Endothelial cell of hepatic sinusoid (primary cell): ENCODE data around the gene ZFYVE28.
"Not testable (repeated sequence)": the region's sequence is repeated elsewhere in the genome, so short reads cannot be mapped to it uniquely, and the experiment has no call there.

Source experiments
- in situ Hi-C: cut with HindIII; loops from 2 replicates; pipeline ENCODE4 v1.10.0; 2017; ENCODE audit warnings: low sequenced_read_pairs

Gene ZFYVE28

GRCh38 chr4:2276581-2277325 lies 141.7 kb downstream of the ZFYVE28 start:
- in situ Hi-C loops = no loop called here

DNA sequence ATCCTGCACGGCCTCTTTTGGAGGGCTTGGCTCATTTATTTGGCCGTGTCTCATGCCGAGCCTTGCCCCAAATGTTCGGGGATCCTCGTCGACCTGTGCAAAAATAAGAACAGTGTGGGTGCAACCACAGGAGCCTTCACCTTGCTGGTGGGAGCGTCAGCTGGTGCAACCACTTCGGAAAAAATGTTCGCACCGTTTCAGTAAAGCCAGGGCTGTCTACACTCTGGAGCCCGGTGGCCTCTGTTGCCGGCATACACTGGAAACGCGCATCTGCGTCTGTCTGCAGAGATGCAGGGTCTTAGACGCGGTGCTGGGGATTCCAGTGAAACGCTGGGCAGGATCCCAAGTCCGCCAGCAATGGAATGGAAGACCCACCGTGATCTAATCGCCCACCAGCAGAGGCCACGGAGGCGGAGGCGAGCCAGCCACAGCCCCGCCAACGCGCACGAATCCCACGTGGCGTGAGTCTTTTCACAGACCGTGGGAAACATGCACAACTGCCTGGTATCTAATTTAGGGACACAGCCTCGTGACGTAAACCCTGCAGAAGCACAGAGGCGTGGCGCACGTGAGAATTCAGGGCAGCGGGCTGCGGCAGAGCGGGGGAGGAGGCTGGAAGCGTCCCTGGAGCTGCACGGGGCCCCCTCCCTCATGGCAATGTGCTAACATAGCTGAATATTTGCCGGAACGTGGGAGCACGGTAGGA lies 142.7 kb downstream of the ZFYVE28 start:
- in situ Hi-C loops = no loop called here

DNA sequence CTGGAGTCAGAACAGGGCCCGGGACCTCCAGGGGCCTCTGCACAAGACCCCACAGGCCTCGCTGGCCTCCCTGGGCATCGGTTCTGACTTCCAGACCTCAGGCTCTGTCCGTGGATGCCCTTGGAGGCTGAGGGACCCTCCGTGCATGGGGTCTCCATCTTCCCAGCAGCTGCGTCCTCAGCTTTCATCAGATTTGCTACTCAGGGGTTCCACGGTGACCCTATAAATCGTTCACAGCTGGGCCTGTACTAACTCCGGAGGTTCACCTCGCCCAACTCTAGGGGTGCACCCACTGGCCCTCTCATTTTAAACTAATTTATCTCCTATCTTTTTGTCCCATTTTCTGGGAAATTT lies 143.4 kb downstream of the ZFYVE28 start:
- in situ Hi-C loops = not testable (repeated sequence)

DNA sequence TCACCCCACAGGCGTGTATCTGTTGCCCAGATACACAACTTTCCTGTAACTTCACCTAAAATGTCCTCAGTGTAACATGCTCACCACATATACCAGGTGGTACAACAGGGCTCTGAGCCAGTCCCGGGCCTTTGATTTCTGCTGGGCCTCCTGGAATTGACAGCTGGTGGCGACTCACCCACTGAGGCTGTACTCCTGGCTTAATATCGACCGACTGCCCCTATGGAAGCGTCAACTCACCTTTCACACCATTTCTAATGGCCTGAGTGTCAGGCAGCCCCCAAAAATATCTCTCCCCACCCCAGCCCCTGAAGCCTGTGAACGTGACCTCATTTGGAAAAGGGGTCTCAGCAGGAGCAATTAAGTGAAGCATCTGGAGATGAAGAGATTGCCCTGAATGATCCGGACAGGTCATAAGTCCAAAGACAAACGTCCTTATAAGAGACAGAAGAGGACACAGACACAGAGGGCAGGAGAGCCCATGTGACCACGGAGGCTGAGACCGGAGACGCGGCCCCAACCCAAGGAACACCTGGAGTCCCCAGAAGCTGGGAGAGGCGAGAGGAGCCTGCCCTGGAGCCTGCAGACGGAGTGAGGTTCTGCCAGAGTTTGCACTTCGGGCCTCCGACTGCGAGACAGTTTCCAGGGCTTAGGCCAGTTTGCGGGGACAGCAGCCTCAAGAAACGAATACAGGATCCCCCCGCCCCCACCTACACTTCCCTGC lies 144.0 kb downstream of the ZFYVE28 start:
- in situ Hi-C loops = no loop called here

GRCh38 chr4:2273657-2274319 lies 144.7 kb downstream of the ZFYVE28 start:
- in situ Hi-C loops = no loop called here

GRCh38 chr4:2273221-2273620 lies 145.2 kb downstream of the ZFYVE28 start:
- in situ Hi-C loops = no loop called here

- in situ Hi-C loops = no loop called here
Measured at GRCh38 chr4:2272828-2273120, 145.7 kb downstream of the ZFYVE28 start.

DNA sequence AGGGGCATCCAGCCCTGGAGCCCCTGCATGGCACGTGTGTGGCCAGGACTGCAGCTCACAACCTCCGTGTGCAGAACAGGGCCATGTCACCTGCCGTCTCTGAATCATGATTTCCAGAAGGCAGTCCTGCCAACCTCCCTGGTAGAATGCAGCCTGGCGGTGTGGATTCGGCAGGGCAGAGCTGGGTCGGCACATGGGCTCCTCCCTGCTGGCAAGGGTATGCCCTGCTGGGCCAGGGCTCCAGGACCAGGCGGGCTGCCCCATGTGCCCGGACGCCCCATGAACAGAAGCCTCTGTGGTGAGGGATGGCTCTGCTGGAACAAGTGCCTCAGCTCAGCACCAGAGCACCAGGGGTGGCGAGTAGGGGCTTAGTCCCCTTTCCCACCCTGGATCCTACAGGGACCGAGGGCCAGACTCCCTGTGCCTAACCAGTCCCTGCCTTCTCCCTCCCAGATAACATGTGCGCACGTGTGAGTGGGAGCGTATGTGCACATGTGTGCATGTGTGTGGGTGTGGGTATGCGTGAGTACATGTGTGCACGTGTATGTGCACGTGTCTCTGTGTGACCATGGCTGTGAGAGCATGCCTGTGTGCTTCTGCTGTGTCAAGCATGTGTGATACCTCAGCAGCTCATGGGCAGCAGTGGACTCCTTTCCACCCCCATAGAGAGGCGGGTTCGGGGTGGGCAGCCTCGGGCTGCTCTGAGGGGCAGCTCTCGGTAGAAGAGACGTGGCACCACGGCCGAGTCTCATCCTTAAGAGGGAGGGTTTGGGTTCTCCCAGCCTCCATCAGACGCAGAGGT lies 146.2 kb downstream of the ZFYVE28 start:
- in situ Hi-C loops = no loop called here

DNA sequence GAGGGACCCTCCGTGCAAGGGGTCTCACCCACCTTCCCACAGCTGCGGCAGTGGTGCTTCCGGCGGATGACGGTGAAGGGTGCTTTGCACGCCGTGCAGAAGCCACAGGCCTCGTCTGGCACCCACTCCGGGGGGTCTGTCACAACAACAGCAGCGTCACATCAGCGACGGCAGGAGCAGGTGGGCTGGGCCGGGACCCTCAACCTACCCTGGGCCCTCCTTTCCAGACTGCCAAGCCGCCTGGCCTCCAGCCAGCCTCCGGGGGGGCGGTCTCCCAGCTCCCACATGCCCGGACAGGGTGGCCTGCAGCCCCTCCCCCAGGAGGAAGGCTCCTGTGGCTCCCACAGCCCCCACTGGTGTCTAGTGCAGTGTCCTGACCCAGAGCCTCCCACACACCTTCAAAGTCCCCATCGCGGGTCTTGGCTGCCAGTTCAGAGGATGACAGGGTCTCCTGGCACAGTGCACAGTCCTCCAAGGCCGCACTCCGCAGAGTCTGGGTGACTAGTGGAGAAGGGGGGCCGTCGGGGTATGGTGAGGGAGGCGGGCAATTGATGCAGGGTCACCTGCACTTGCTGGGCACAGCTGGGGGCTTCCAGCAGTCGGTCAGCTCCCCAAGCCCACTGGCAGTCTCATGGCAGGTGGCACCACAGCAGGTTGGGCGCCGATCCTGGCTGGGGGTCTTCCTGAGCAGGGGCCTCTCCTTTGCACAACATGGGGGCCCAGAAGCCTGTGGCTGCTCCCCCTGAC lies 147.0 kb downstream of the ZFYVE28 start:
- in situ Hi-C loops = no loop called here

DNA sequence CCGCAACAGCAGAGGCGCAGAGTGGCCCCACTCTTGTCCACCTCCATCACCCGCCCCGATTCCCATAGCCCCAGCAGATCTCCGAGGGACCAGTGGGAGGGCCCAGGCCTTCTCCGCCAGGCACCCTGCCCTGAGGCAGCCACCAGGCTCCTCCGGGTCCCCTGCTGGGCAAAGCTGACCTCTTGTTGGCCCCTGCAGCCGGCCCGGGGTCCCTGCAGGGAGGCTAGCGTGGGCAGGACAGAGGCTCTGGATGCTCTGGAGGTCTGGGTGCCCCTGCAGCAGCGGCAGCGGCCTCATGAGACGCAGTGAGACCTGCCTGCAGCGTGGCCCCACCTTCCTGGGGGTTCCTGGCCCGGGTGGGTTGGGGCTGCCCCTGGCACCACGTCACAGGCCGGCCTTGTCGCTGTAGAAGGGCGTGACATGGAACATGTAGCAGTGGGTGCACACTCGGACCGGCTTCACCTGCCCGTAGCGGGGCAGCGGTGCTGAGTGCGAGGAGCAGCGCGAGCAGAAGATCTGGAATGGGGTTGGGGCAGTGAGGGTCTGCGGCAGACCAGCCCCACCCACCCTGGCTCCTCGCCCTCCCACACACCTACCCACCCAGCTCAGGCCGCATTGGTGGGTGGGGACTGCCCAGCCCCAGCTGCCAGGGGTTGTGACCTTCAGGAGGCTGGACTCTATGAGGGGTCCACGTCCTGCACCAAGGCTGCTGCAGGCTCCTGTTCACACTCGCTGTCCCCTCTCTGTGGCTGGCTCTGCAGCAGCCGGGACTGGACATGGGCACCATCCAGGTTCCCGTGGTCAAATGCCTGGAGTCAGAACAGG lies 147.9 kb downstream of the ZFYVE28 start:
- in situ Hi-C loops = no loop called here

GRCh38 chr4:2269618-2270163 lies 148.8 kb downstream of the ZFYVE28 start:
- in situ Hi-C loops = no loop called here

DNA sequence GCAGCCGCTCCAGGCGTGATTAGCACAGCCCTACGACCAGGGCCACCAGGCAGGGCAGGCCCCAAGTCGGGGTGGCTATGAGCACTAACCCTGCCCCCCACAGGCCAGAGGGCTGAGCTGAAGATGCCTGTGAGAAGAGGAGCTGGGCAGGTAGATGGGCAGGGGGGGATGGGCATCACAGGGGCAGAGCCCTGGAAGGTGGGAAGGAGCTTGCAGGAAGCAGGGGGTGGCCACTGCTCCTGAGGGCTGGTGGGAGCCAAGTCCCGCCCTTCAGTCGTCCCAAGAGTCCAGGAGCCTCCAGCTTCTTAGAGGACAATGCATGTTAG lies 149.3 kb downstream of the ZFYVE28 start:
- in situ Hi-C loops = no loop called here

DNA sequence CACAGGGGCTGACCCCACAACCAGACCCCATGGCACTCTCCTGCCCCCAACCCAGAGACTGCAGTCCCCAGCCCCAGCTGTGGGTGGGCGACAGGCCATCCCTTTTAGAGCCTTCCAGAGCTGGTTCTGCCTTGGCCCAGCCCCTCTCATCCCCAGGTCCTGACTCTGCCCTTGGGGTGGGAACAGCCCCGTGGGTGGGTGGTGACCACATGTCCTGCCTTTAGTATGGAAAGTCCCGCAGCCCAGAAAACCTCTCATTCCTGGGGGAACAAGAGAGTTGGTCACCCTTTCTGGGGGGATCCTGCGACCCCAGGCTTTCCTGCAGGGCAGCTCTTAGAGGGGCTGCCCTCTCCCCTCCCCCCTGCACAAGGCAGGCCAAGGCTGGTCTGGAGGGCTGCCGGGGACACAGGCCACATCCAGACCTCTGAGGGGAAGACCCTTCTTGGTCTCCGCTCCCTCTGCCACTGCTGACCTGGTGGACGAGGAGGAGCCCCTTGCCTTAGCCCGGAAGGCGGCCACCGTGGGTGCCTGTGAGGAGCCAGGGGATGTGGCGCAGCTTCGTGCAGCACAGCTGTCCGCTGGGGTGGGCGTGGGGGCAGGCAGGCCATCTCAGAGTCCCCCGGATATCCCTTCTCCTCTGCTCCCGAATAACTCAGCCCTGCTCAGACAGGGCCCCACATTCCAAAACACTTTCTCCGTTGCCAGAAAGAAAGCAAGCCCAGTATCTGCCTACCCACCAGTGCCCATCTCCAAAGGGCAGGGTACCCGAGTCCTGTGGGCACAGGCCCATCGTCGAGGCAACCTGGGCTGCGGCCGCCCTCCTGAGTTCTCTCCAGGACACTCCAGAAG lies 149.9 kb downstream of the ZFYVE28 start:
- in situ Hi-C loops = no loop called here

DNA sequence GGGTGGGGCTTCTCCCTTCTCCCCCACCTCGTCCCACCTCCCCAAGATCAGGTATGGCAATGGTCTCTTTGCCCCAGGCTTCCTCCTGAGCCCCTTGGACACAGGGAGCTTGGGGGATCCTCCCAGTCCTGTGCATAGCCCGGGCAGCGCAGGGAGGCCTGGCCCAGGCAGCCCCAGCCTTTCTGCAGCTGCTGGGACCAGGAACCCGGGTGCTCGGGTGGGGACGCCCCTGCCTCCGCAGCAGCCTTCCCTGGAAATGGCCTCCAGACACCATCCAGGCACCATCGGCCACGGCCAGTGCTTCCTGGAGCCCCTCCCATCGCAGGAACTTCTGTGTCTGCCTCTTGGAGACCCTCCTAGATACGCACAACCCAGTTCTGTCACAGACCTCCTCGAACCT lies 150.6 kb downstream of the ZFYVE28 start:
- in situ Hi-C loops = no loop called here

DNA sequence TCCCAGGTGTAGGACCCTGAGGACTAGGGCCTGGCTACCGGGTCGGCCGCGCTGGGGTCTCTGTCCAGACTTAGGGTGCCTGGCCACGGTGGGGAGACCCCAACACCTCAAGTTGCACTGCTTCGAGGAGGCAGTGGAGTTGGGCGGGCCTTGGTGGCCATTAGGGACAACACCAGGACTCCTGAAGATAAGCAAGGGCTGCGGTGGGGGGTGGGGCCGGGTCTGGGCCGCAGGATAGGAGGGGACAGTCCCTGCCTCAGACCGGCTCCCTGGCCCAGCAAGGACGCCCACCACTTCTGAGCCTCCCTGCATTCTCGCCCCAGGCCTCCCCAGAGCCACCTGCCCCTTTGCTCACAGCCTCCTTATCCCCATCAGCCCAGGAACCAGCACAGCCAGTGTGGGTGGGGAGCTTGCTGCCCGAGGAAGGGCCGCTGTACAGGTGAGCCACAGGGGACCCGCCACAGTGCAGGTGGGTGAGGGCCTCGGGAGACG lies 151.1 kb downstream of the ZFYVE28 start:
- in situ Hi-C loops = no loop called here

GRCh38 chr4:2266821-2267220 lies 151.6 kb downstream of the ZFYVE28 start:
- in situ Hi-C loops = no loop called here

GRCh38 chr4:2266181-2266580 lies 152.3 kb downstream of the ZFYVE28 start:
- in situ Hi-C loops = no loop called here
